ENCODE data around the gene ALOX5. TPM values are rescaled to one million over a fixed set of nuclear protein-coding genes. Genes with fewer than 3 reads are reported as not detected.

Gene ALOX5
- total and polyA plus RNA-seq, 2 of the 4 experiments (the other 2 are of a cell fraction): not detected

DNA sequence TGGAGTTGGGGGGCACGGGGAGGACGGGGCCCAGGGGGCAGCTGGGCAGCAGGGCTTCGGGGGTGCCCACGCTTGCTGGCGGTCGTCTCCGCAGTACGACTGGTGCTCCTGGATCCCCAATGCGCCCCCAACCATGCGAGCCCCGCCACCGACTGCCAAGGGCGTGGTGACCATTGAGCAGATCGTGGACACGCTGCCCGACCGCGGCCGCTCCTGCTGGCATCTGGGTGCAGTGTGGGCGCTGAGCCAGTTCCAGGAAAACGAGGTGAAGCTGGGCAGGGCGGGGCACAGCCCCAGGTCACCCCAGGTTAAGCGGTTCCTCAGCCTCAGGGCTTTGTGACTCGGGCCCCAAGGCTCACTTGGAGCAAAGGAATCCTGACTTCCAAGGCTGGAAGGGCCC lies 70.0 kb downstream of the ALOX5 start:
- Histone ChIP-seq H4K8ac (ENCODE audit: low read depth in 2 of 2, low read length in 2 of 2) (no peak overlapping the region), H3K4me2 (ENCODE audit: low read depth, low read length) (no peak overlapping the region), H2BK120ac (ENCODE audit: low read depth, low read length) (no peak overlapping the region), H3K36me3 (ENCODE audit: control insufficient read depth, insufficient read depth, low read length) (no peaks in the 10 kb centered on the region), H3K4me1 (ENCODE audit: control insufficient read depth, insufficient read depth, low read length) (no peaks in the 10 kb centered on the region), H3K9me1 (ENCODE audit: insufficient read depth, low read length) (no peaks in the 10 kb centered on the region), H2AFZ (replicated peaks; ENCODE audit: low read length, poor library complexity) (no peak overlapping the region), H3K18ac (ENCODE audit: low read depth, low read length) (no peak overlapping the region), H3K27ac (ENCODE audit: insufficient read depth, low read length) (no peak overlapping the region), H2BK15ac (ENCODE audit: low read depth, low read length) (no peak overlapping the region), H3K9me3 (ENCODE audit: control insufficient read depth, insufficient read depth, low read length) (no peaks in the 10 kb centered on the region), H3K79me1 (ENCODE audit: low read depth in 1 of 2, low read length in 2 of 2) (no peaks in the 10 kb centered on the region), H3K56ac (ENCODE audit: extremely low read depth, insufficient read depth, low read length) (no peak overlapping the region), H3K9ac (ENCODE audit: low read depth, low read length) (no peak overlapping the region), H2AK9ac (replicated peaks; ENCODE audit: low read depth, low read length, poor library complexity) (no peak overlapping the region), H3K4me3 (ENCODE audit: insufficient read depth, low read depth, low read length) (no peak overlapping the region), H2AK5ac (ENCODE audit: low read depth, low read length) (no peak overlapping the region), H2BK20ac (ENCODE audit: low read depth, low read length) (no peak overlapping the region), H3K4ac (ENCODE audit: low read depth, low read length) (no peak overlapping the region), H4K5ac (ENCODE audit: low read depth, low read length) (no peak overlapping the region), H3K23ac (ENCODE audit: low read depth, low read length) (no peak overlapping the region), H3K14ac (replicated peaks; ENCODE audit: low read depth, low read length) (no peak overlapping the region), H2BK5ac (ENCODE audit: low read depth, low read length, poor library complexity, severe bottlenecking) (no peak overlapping the region), H4K91ac (ENCODE audit: insufficient read depth, low read depth, low read length) (no peak overlapping the region), H3K27me3 (ENCODE audit: control insufficient read depth, insufficient read depth, low read length) (peaks cover 16% of the 10 kb centered on the region; the same call in 1 of the 2 replicates), H4K20me1 (ENCODE audit: insufficient read depth, low read length) (no peaks in the 10 kb centered on the region)
- in situ Hi-C loops (cut with MboI; ENCODE audit: low sequenced_read_pairs) (no loop called here), dilution Hi-C loops (cut with HindIII; ENCODE audit: low sequenced_read_pairs, unreplicated experiment) (no loop called here), intact Hi-C loops (cut with micrococcal nuclease) (no loop called here)
- TF ChIP-seq, protein P1, sequence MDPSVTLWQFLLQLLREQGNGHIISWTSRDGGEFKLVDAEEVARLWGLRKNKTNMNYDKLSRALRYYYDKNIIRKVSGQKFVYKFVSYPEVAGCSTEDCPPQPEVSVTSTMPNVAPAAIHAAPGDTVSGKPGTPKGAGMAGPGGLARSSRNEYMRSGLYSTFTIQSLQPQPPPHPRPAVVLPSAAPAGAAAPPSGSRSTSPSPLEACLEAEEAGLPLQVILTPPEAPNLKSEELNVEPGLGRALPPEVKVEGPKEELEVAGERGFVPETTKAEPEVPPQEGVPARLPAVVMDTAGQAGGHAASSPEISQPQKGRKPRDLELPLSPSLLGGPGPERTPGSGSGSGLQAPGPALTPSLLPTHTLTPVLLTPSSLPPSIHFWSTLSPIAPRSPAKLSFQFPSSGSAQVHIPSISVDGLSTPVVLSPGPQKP (IDR thresholded peaks at IDR 0.05; ENCODE audit: borderline replicate concordance, low read depth, low read length): no peak
- TF ChIP-seq RCOR1 (IDR thresholded peaks at IDR 0.05; ENCODE audit: insufficient replicate concordance, low read length) (no peak), MXI1 (IDR thresholded peaks at IDR 0.05; ENCODE audit: borderline replicate concordance, low read depth, low read length) (no peak), CTCF (conservative IDR thresholded peaks at IDR 0.05; ENCODE audit: low read depth, low read length) (no peak), USF2 (IDR thresholded peaks at IDR 0.05; ENCODE audit: low read depth, low read length) (no peak), POLR2A (IDR thresholded peaks at IDR 0.05; ENCODE audit: low read depth, low read length) (no peak), NFE2L2 (IDR thresholded peaks at IDR 0.05; ENCODE audit: low read depth, low read length) (no peak), BHLHE40 (IDR thresholded peaks at IDR 0.05; ENCODE audit: low read depth, low read length) (no peak), RFX5 (IDR thresholded peaks at IDR 0.05; ENCODE audit: low read depth, low read length) (no peak), CEBPB (IDR thresholded peaks at IDR 0.05; ENCODE audit: low read depth, low read length) (no peak), MAFK (IDR thresholded peaks at IDR 0.05; ENCODE audit: low read depth, low read length) (no peak), MAZ (IDR thresholded peaks at IDR 0.05; ENCODE audit: borderline replicate concordance, low read depth, low read length) (no peak)
- no TSS peak for BruUV-seq (replicated peaks)
- WGBS, 2 experiments (ENCODE audit: extremely low coverage in 2 of 2, insufficient read length in 1 of 2): 88% methylated on average over 14 of the region's 24 CpGs; no CpG with 5 or more reads in 1 of the 2 experiments
- ChIA-PET CTCF (no interaction called here), POLR2A (ENCODE audit: unreplicated experiment) (no interaction called here)
- DNase-seq: no peak
- ATAC-seq (ENCODE audit: low read depth): no peak

All from IMR-90 (cell line).